ENCODE results near the gene PRR9.

DNA sequence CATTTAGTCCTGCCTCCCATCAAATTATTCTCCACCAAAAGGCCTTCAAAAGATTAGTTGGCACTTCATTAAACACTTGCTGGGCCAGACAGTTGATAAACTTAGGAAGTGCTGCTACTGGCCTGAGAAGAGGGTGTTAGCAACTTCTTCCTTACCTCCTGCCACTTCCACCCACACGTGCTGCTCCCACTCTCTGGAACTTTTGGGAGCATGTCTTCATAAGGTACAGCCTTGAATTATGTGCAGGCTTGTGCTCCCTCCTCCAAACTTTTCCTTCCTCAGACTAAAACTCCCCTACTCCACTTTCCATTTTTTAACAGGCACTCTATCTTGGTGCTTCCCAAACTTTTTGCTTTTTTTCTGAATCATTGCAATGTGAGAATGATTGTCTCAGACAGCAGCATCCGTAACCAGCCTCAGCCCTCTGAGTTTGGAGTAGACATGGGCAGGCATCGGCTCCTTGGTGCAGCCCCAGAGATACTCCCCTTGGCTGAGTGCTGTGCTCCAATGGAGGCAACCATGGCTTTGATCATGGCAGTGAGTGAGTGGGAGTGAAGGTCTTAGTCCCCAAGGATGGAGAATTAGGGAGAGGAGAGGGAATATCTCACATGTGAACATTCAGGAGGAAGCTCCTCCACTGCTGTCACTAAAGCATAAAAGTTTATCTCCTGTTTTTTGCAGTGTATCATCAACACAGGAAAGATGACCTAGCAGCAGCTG, 22.9 kb upstream of the PRR9 start:
- TF ChIP-seq POLR2A (IDR thresholded peaks at IDR 0.05; ENCODE audit: low read length) (no peak), GATA1 (IDR thresholded peaks at IDR 0.05; ENCODE audit: low read depth, low read length) (no peak)

Data from erythroblast (primary cell).